HG03135 (cell line): Measurements from ENCODE around the gene MARCHF6.

Source experiments
- ATAC-seq: cut with Tn5 transposase; IDR thresholded peaks from one replicate; pipeline ENCODE4 v1.9.1; 2021; ENCODE audit warnings: mild to moderate bottlenecking, moderate library complexity; ENCODE audit not compliant: unreplicated experiment

Gene MARCHF6, protein sequence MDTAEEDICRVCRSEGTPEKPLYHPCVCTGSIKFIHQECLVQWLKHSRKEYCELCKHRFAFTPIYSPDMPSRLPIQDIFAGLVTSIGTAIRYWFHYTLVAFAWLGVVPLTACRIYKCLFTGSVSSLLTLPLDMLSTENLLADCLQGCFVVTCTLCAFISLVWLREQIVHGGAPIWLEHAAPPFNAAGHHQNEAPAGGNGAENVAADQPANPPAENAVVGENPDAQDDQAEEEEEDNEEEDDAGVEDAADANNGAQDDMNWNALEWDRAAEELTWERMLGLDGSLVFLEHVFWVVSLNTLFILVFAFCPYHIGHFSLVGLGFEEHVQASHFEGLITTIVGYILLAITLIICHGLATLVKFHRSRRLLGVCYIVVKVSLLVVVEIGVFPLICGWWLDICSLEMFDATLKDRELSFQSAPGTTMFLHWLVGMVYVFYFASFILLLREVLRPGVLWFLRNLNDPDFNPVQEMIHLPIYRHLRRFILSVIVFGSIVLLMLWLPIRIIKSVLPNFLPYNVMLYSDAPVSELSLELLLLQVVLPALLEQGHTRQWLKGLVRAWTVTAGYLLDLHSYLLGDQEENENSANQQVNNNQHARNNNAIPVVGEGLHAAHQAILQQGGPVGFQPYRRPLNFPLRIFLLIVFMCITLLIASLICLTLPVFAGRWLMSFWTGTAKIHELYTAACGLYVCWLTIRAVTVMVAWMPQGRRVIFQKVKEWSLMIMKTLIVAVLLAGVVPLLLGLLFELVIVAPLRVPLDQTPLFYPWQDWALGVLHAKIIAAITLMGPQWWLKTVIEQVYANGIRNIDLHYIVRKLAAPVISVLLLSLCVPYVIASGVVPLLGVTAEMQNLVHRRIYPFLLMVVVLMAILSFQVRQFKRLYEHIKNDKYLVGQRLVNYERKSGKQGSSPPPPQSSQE

DNA sequence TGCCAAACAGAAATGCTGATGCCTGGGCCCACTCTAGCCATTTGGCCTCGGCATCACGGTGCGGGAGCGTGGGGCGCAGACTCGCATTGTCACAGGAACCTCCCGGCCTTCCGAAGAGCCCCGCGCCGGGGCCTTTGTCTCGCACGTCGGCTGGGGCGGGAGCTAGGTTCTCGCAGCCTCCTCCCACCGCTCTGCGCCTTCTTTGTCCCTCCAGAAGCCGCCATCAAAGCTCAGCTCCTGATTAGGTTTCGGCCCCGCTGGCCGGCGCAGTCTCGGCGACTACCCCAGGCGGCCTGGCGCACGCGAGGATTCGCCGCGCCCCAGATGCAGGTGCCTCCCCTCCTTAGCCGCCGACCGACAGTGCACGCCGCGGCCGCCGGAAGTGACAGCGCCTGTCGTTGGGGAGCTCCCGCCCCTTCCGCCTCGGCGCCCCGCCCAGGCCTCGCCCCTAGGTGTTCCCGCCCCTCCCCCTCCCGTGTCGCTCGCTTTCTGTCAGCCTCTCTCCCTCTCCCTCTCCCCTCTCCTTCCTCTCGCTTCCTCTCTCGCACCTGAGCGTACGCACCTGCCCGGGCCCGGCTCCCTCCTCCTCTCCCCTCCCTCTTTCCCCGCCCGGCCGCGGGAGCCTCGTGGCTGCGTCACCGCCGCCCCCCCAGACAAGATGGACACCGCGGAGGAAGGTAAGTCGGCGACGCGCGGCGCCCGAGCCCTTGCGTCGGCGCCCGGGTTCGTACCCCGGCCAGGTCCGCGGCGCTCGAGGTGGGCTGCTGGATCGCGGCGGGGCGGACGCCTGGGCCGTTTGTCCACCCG is at the start of gene MARCHF6:
Gene MARCHF6 (plus strand): TSS at position 455 of the 807 bp plus-strand sequence. CDS start 204 bp downstream, at position 659.
- ATAC-seq: peak; percentile 82

DNA sequence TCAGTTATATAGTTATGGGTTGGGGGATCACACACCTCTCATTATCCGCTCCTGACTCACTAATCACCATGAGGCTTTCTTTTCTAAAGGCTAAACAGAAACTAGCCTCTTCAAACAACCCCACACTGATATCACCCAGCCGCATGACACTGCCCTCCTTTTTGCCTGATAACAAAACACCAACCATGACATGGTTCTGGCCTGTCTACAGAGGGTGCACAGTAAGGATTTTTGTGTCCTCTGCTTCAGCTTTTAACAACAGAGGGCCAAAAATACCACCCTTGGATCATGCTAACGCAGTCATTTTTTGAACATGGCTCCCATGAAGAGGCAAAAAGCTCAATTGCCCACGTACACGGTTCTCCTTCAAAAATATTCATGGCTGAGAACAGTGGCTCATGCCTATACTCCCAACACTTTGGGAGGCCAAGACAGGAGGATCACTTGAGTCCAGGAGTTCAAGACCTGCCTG is 49.8 kb upstream of the MARCHF6 start:
- no peak for ATAC-seq

DNA sequence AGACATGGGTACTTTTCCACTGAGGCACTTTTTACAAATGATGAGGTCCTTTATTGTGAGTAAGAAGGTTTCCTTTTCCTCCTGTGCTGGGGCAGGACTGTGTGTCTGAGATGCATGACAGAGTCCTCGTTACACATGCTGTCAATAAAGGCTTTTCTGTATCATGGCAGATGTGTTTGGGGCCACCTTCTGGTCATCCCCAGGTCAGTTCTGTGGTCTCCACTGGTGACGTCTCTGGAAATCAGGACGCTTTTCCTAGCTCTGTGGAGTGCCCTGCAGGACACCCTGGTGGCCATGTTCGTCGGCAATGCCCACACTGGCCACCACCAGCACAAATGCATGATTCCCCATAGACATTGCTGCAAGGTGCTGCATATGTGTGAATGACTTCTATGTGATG is 48.6 kb upstream of the MARCHF6 start:
- no peak for ATAC-seq

DNA sequence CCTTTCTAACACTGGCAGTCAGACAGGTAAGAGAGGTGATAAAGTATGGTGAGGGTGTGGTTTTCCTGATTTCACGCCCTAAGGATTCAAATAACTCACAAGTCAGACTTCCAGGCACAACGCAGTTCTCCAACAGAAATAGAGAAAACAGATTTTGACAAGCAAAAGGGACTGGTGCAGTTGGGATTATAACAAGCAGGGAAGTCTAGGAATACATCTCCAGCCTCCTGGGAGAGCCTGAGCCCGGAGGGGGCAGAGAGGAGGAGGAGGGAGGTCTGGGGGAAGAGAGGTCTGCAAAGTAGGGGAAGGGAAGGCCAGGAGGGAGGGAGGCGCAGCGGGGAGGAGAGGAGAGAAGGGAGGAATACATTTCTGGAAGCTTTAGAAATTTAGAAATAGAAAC is 47.4 kb upstream of the MARCHF6 start:
- ATAC-seq: no peak

DNA sequence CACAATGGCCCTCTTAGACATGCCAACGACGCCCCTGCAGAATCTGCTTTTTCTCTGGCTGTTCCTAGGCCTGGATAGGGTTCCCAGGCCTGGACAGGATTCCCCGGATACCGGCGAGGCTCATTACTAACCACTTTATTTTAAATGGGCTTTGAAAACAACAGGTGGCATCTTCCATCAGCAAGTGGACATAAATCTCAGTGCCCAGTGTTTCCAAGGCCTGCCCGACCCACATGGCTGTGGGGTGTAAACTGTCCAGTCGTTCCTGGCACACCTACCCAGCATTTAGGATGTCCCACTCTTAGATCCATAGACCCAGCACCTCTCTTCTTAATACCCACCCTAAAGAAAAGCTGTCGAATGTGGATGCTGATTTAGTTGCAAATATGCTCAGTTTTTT is 46.7 kb upstream of the MARCHF6 start:
- ATAC-seq: no peak

DNA sequence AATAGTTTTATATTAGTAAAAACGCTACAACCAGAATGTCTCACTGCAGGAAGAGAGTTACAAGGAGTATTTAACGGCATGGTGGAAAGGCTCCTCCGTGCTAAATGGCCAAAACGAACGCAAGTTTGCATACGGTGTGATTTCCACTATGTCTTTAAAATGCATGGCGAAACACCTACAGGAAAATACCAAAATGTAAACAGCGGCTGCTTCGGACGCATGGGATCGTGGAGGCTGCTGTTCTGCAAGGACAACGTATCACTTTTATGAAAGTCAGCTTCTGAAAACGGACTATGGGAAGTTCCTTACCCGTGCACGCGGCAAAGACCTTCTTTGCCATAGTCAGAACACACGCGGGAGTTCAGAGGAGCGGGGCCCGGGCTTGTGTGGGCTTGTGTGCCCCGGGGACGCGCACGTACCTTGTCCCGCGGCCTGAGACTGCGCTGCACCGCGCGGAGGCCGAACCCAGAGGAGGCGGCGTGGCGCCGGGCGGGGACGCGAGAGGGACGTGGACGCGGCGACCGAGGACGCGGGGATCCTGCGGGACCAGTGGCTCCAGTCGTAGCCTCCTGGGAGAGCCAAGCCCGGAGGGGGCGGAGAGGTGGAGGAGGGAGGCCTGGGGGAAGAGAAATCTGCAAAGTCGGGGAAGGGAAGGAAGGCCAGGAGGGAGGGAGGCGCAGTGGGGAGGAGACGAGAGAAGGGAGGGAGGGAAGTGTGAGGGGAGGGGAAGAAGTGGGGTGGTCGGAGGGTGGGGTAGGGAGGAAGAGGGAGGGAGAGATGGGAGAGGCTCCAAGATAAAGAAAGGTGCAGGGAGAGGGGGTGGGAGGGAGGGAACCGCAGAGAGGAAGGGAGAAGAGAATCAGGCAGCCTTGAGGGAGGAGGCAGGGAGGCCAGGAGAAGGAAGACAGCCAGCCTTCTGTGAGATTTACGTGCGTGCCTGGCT is 46.0 kb upstream of the MARCHF6 start, which contains the start of gene CMBL:
Gene CMBL (minus strand): TSS at position 697 of the 943 bp plus-strand sequence. CDS start 17,140 bp downstream, outside the sequence.
- ATAC-seq: peak; percentile 72

DNA sequence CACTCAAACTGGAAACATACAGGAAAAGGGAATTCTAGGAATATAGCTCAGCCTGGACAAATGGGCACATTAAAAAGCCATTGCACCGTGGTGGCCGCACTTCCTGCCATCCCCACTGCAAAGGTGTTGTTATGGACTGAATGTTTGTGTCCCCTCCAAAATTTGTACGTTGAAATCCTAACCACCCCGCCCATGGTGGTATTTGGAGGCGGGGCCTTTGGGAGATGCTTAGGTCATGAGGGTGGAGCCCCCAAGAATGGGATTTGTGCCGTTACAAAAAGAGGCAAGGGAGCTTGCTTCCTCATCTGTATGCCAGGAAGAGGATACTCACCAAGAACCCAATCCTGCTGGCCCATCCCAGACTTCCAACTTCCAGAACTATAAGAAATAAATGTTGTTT is 44.7 kb upstream of the MARCHF6 start:
- ATAC-seq: no peak

DNA sequence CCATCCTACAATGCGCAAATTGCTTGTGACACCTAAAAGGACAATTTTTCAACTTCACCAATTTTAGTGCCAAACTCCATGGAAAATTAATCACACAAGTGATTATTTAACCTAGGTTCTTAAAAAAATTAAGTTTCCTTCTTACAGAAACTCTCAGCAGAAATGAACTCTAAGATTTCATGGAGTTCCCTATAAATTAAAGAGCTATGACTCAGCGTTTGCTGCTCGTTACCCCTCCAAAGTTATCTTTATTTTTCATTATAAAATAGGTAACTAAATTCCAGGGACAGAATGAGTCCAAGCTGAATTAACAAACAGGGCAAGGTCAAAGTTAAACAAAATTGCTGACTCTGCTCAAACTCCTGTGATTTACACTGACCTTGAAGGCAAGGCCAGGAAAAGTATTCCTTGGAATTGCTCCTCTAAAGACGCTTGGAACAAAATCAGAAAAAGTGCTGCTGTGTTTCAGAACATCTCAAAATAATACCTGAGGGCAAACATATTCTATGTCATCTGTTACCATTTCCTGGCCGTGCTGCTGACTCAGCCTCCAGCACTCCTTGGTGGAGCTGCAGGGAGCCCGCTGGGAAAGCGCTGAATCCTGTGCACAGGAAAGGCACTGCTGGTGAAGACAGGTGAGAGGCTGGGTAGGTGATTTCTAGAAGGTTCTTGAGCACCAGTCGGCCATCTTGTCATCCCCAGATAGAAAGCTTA is 43.3 kb upstream of the MARCHF6 start:
- ATAC-seq: no peak

DNA sequence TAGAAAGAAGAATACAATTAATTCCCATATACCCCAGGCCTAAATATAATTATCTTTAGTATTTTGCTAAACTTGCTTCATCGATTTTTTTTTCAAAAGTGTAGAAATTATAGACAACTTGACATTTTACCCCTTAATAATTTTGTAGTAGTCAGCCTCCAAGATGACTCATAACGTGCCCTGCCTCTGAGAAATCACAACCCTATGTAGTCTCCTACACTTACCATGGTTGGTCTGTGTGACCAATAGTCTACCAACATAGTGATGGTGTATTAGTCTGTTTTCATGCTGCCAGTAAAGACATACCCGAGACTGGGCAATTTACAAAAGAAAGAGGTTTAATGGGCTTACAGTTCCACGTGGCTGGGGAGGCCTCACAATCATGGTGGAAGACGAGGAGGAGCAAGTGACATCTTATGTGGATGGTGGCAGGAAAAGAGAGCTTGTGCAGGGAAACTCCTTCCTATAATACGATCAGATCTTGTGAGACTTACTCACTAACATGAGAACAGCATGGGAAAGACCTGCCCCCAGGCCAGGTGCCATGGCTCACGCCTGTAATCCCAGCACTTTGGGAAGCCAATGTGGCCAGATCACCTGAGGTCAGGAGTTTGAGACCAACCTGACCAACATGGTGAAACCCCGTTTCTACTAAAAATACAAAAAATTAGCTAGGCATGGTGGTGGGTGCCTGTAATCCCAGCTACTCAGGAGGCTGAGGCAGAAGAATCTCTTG is 42.5 kb upstream of the MARCHF6 start:
- ATAC-seq: peak; percentile 49

DNA sequence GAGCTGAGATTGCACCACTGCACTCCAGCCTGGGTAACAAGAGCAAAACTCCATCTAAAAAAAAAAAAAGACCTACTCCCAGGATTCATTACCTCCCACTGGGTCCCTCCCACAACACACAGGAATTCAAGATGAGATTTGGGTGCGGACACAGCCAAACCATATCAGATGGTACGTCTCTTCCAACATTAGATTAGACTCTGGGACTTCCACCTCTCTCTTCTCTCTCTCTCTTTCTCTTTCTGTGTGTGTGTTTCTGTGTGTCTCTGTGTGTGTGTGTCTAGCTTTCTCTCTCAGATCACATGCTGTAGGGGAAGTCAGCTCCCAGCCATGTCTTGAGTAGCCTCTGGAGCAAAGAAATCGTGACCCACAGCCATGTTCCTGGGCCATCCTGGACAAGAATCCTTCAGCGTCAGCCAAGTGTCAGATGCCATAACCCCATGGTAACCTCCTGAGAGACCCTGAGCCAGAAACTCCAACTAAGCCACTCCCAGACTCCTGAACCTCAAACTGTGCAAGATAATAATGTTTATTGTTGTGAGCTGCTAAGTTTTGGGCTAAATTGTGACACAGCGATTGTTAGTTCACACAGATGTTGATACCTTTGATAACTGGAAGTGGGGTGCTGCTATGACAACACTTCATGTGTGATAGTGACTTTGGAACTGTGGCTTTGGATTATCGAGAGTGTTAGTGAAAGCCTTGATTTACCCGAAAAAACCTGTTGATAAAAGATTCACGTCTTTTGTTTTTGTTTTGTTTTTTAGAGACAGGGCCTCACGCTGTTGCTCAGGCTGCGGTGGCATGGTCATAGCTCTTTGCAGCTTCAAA is 41.7 kb upstream of the MARCHF6 start:
- no peak for ATAC-seq

DNA sequence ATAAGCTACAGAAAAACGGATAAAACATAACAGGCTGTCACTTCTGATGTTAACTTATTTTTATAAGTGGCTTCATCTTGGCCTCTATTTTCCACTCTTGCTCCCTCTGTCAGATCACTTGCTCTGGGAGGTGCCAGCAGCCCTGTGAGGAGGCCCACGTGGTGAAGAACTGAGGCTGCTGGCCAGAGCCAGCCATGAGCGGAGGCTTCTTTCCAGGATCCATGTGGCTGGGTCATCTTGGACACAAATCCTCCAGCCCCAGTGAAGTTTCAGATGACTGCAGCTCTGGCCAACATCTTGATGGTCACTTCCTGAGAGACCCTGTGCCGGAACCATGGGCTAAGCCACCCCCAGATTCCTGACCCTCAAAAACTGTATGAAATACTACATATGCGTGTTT is 38.3 kb upstream of the MARCHF6 start:
- ATAC-seq: no peak

DNA sequence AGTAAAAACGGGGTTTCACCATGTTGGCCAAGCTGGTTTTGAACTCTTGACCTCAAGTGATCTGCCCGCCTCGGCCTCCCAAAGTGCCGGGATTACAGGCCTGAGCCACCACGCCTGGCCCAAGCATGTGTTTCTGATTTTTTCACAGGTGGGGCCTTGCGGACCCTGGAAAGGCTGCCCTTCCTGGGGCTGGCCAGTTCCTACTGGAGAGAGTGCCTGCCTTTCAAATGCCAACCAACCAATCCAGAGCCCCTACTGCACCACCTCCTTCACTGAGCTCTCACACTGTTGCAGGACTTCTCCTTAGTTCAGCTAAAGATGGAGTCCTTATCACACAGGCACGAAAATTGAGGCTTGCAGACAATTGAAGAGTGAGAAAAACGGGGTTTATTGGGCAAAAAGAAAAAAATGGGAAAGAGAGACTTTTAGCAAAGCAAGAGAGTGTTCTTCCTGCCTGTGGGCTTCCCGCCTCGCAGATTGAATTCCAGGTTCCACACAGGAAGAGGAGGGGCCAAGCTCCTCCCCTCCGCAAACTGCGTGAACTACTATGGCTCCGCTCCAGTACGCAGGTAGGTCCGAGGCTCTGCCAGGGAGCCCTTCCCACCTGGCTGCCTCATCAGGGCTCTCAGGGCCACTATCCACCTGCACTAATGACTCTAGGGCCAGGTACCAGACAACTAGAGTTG is 37.5 kb upstream of the MARCHF6 start:
- ATAC-seq: no peak

DNA sequence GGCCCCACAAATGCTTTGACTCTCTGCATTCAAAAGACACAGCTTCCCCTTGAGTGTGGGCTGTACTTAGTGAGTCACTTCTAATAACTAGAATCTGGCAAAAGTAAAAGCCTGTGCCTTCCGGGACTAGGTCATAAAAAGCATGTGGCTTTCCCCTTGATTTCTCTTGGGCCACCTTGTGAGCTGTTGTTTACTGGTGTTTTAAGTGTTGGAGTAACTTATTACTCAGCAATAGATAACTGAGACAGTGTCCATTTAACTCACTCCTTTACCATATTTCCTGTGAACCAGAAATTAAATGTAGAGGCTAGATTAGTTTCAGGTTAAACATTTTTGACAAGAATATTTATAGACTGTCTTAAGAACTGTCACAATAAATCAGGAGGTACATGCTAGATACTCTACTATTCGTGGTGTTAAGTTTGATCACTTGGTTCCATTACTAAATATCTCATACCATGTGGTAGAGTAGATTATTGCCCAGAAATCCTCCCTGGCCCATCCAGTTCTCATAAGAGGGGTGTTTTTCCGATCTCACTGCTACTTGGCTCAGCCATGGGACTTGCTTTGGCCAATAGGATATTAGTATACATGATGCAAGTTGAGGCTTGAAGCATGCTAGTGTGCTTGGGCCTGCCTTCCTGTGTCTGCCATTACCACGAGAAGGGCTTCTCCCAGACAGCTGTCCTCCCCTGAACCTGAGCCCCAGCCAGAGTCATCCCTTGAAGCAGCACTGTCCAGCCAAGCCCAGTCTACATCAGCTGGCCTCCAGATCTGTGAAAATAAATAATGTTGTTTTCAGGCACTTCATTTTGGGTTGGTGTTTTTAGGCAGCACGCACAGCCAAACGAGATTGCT is 35.4 kb upstream of the MARCHF6 start:
- peak; percentile 71 for ATAC-seq

DNA sequence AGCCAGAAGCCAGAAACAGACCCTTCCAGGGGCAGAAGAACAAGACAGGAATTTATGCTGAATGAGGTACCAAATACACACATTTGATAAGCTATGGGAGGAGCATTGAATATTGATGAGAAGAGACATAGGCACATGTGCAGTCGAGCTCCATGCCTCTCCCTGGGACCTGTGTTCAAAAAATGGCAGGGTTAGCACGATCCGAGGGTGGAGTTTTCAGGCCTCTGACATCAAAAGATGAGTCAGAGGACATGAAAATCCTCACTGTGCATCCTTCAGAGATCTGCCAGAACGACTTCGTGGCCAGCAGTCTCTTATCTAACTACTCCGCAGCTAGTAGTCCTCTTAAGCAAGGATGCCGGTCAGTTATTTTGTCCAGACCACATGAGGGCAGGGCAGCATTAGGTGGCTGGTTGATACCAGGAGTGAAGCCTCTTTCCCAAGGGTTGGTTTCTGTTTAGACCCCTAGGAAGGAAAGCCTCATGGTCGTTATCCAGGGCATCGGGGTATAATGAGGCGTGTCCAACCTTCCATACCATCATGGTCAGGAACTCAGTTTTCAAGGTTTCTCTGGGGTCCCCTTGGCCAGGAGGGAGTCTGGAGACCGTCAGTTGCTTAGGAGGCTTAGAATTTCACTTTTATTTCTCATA is 34.2 kb upstream of the MARCHF6 start:
- ATAC-seq: no peak

DNA sequence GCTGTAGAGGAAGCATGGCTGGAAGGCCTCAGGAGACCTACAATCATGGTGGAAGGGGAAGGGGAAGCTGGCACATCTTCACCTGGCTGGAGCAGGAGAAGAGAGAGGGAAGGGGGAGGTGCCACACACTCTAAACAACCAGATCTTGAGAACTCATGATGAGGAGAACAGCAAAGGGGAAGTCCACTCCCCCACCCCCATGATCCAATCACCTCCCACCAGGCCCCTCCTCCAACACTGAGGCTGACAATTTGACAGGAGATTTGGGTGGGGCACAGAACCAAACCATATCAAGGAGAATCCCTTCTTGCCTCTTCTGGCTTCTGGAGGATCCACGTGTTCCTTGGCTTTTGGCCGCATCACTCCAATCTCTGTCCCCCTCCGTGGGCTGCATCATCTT is 32.7 kb upstream of the MARCHF6 start:
- no peak for ATAC-seq
